GM19240 (cell line): Measurements from ENCODE around the gene CIAO2A.
"Not testable (repeated sequence)": the region's sequence is repeated elsewhere in the genome, so short reads cannot be mapped to it uniquely, and the experiment has no call there.

Experiments used
- DNase-seq: peaks from one replicate; pipeline ENCODE4 v3.0.0; 2011; ENCODE audit warnings: low spot score; ENCODE audit not compliant: insufficient read length

CIAO2A gene

GRCh38 chr15:64071931-64072765, 21.5 kb downstream of the CIAO2A start:
- no peak for DNase-seq

DNA sequence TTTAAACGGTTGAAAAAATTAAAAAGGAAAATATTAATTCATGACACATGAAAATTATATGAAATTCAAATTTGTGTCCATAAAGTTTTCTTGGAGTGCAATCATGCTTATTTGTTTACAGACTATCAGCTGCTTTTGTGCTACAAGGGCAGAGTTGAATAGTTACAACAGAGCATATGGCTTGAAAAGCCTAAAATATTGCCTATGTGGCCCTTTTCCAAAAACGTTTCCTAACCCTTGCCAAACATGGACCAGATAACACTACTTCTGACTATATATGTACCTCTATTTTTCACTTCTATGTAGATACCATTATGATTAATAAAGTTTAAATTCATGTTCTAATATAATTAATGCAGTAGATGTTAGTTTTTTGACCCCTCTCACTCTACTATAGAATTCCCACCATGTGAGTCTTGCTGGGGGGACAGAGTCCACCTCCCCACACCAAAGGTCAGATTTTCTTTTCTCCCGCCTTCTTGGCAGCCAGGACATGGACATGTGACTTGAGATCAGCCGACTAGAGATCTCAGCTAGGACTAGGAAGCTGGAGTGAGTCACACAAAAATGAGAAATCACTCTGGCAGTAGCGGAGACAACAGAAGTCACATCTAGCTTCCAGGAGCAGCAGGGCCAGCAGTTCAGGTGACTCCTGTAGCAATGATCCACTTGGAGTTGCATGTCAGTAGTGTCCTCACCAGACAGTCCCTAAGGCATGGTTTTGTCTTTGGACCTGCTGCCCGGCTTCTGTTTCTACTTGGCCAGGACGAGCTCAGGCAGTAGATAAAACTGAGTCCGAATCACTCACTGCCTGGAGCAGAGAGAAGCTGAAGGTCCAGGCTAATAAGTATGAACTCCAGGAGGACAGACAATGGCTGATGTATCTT, 22.4 kb downstream of the CIAO2A start:
- DNase-seq, result no peak

- no peak for DNase-seq
Observed at GRCh38 chr15:64070106-64070505, 23.5 kb downstream of the CIAO2A start.

- DNase-seq, result no peak
Observed at GRCh38 chr15:64068133-64068532, 25.5 kb downstream of the CIAO2A start.

DNA sequence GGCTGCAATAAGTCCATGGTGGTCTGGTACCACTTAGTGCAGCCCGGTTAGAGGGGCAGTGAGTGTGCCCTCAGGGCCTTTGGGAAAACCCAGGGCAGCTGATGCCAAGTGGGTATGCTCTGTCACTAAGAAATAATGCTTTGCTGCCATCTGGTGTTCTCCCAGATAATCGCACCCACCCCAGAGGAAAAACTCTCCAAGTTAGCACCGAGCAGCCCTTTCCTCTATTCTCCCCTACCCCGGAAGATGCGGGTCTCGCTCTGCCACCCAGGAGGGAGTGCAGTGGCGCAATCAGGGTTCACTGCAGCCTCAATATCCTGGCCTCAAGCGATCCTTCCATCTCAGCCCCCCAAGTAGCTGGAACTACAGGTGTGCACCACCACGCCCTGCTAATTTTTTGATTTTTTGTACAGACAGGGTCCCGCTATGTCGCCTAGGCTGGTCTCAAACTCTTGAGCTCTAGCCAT, 26.0 kb downstream of the CIAO2A start:
- DNase-seq, result peak; percentile 76

GRCh38 chr15:64066451-64066850, 27.2 kb downstream of the CIAO2A start:
- no peak for DNase-seq

- no peak for DNase-seq
Observed at GRCh38 chr15:64060716-64061115, 32.9 kb downstream of the CIAO2A start.

GRCh38 chr15:64059104-64059503, 34.5 kb downstream of the CIAO2A start:
- not testable (repeated sequence) for DNase-seq

GRCh38 chr15:64058279-64058678, 35.4 kb downstream of the CIAO2A start:
- no peak for DNase-seq

GRCh38 chr15:64053674-64054073, 40.0 kb downstream of the CIAO2A start:
- DNase-seq, result not testable (repeated sequence)

- no peak for DNase-seq
Observed at GRCh38 chr15:64052925-64053491, 40.6 kb downstream of the CIAO2A start.

GRCh38 chr15:64051407-64052259, 42.0 kb downstream of the CIAO2A start:
- DNase-seq, result no peak

DNA sequence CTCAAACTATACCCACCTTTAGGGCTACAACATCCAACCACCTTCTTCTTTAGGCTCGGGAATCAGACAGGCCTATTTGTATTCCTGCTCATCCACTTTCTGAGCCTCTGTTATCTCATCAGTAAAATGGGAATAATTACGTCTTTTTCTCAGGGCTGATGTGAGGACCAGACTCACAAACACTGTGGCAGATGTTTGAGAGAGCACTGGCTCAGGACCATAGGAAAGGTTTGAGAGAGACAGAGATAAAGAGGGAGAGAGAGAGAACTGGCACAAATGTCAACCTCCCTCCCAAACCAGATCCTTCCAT, 42.6 kb downstream of the CIAO2A start:
- DNase-seq, result no peak

GRCh38 chr15:64050281-64051092, 43.2 kb downstream of the CIAO2A start:
- no peak for DNase-seq

- no peak for DNase-seq
Observed at GRCh38 chr15:64048781-64049460, 44.7 kb downstream of the CIAO2A start.

DNA sequence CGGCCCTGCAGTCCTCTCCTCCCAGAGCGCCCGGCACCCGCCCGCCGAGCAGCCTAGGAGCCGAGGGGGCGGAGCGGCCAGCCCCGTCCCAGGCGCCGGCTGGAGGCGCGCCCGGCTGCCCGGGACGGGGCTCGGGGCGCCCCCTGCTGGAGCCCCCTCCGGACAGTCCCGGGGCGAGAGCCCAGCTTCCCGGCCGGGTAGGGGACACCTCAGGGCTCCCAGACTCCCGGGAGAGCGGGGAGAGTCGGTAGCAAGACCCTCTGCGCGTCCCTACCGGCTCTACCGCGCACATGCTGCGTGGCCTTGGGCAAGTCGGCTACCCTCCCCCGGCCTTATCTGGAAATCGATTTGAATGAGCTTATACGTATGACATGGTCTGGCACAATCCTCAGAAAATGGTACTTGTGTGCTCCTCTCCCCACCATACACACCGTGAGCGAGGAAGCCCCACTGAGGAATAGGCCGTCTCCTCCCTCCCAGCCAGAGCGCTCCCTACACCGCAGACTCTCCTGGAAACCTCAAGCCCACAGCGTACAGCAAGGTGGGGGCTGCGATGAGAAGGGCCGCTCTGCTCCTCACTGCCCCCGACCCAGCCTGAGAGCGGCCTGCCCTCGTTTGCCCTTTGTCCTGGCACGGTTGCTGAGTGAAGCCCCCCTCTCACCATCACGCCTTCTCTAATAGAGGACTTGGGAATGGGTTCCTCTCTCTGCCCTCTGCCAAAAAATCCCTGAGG, 47.1 kb downstream of the CIAO2A start, which contains the start of gene DAPK2:
DAPK2 (minus strand) TSS at position 65 of the 733 bp plus-strand sequence. CDS start 6,224 bp downstream, outside the sequence.
- peak; percentile 85 for DNase-seq

- DNase-seq, result no peak
Observed at GRCh38 chr15:64045774-64046420, 47.7 kb downstream of the CIAO2A start.

- DNase-seq, result no peak
Observed at GRCh38 chr15:64045101-64045435, 48.6 kb downstream of the CIAO2A start.
